SK-N-SH (cell line): Measurements from ENCODE around the gene PRR20G. TPM values are rescaled to one million over a fixed set of nuclear protein-coding genes. Genes with fewer than 3 reads are reported as not detected.

Experiments used
- CTCF ChIA-PET: fragments of 300-600, 350-600 bp; formaldehyde crosslinking; extraction: SDS; loops from one replicate; lab custom pipeline; 2021; lab: Yijun Ruan, JAX
- POLR2A ChIA-PET: fragments of 350-600 bp; sonication (Branson Sonifier 250); formaldehyde crosslinking; extraction: SDS; loops from one replicate; lab custom pipeline; 2020; ENCODE audit warnings: antibody characterized with exemption, inconsistent platforms; lab: Yijun Ruan, JAX
- DNase-seq: peaks from one replicate; pipeline ENCODE4 v3.0.0; 2012
- H2AFZ ChIP-seq: fragments of 200-600 bp; sonication (generic); 2 replicates; pipeline ENCODE4 v1.8.1; 2016; ENCODE audit warnings: antibody characterized with exemption, mild to moderate bottlenecking, low read depth
- H3F3A ChIP-seq: fragments of 200-600 bp; sonication (generic); replicated peaks from 2 replicates; pipeline ENCODE3; 2016; ENCODE audit warnings: antibody characterized with exemption, mild to moderate bottlenecking; ENCODE audit not compliant: insufficient read depth
- H3K27ac ChIP-seq, 2 experiments: fragments of 200-500 bp in 1 of 2; fragments of 200-600 bp in 1 of 2; sonication (Bioruptor generic) in 1 of 2; sonication (generic), shearing (Covaris generic) in 1 of 2; 2 replicates each; pipeline versions ENCODE4 v1.5.1 to v1.6.1; 2014 to 2016; ENCODE audit warnings: low read depth in 2 of 2, inconsistent platforms in 1 of 2, low read length in 1 of 2, mild to moderate bottlenecking in 1 of 2, mixed read lengths in 1 of 2
- H3K27me3 ChIP-seq: fragments of 200-600 bp; sonication (generic), shearing (Covaris generic); 2 replicates; pipeline ENCODE4 v1.6.1; 2016; ENCODE audit warnings: mixed run types; ENCODE audit not compliant: insufficient read depth
- H3K36me3 ChIP-seq, 2 experiments: fragments of 200-500 bp in 1 of 2; fragments of 200-600 bp in 1 of 2; sonication (Bioruptor generic) in 1 of 2; sonication (generic) in 1 of 2; replicated peaks in 1 of 2; 2 replicates each; pipeline versions ENCODE3 to v1.5.1; 2014 to 2016; ENCODE audit warnings: low read length in 1 of 2, mild to moderate bottlenecking in 1 of 2; ENCODE audit not compliant: insufficient read depth in 2 of 2, control insufficient read depth in 1 of 2
- H3K4me1 ChIP-seq, 2 experiments: fragments of 200-500 bp in 1 of 2; fragments of 200-600 bp in 1 of 2; sonication (Bioruptor generic) in 1 of 2; sonication (generic), shearing (Covaris generic) in 1 of 2; 2 replicates each; pipeline versions ENCODE4 v1.5.1 to v1.6.1; 2014 to 2016; ENCODE audit warnings: low read depth in 1 of 2, low read length in 1 of 2, mixed run types in 1 of 2; ENCODE audit not compliant: insufficient read depth in 2 of 2, control insufficient read depth in 1 of 2
- H3K4me2 ChIP-seq: fragments of 200-600 bp; sonication (generic), shearing (Covaris generic); 2 replicates; pipeline ENCODE4 v1.6.1; 2017; ENCODE audit warnings: mixed run types
- H3K4me3 ChIP-seq, 2 experiments: fragments of 200-500 bp in 1 of 2; fragments of 200-600 bp in 1 of 2; sonication (Bioruptor generic) in 1 of 2; sonication (generic), shearing (Covaris generic) in 1 of 2; 2 replicates each; pipeline versions ENCODE4 v1.5.1 to v1.8.1; 2014 to 2016; ENCODE audit warnings: low read depth in 2 of 2, inconsistent platforms in 1 of 2, low read length in 1 of 2, mild to moderate bottlenecking in 1 of 2, mixed read lengths in 1 of 2, moderate library complexity in 1 of 2
- H3K79me2 ChIP-seq: fragments of 200-600 bp; sonication (generic); 2 replicates; pipeline ENCODE4 v1.8.1; 2017; ENCODE audit warnings: mild to moderate bottlenecking; ENCODE audit not compliant: insufficient read depth
- H3K9ac ChIP-seq: fragments of 200-600 bp; sonication (generic); 2 replicates; pipeline ENCODE4 v1.6.1; 2017; ENCODE audit warnings: mixed run types
- H3K9me2 ChIP-seq: fragments of 200-600 bp; sonication (generic); 2 replicates; pipeline ENCODE4 v1.6.1; 2017; ENCODE audit warnings: mixed run types
- H3K9me3 ChIP-seq: fragments of 200-600 bp; sonication (generic); 2 replicates; pipeline ENCODE4 v1.6.1; 2017; ENCODE audit warnings: mixed run types, mild to moderate bottlenecking, moderate library complexity
- H4K20me1 ChIP-seq: fragments of 200-600 bp; sonication (generic); 2 replicates; pipeline ENCODE4 v1.6.1; 2017; ENCODE audit warnings: mild to moderate bottlenecking, mixed run types; ENCODE audit not compliant: insufficient read depth
- CHD2 ChIP-seq: fragments of 150-350 bp; IDR thresholded peaks from 2 replicates; pipeline ENCODE4 v1.6.1; 2018; ENCODE audit warnings: low read length; ENCODE audit not compliant: partially characterized antibody
- EP300 ChIP-seq, 2 experiments: IDR thresholded peaks; 2 replicates each; pipeline versions ENCODE4 v1.4.0 to v1.6.1; 2012; ENCODE audit warnings: borderline replicate concordance in 1 of 2, low read depth in 1 of 2, low read length in 1 of 2
- GATA2 ChIP-seq: sonication (generic); formaldehyde crosslinking; IDR thresholded peaks from 2 replicates; pipeline ENCODE4 v1.5.0; 2020; ENCODE audit warnings: mild to moderate bottlenecking, missing genetic modification reagents
- IRF3 ChIP-seq: fragments of 150-350 bp; IDR thresholded peaks from 2 replicates; pipeline ENCODE4 v1.6.1; 2016; ENCODE audit warnings: mild to moderate bottlenecking, low read depth, low read length
- NRF1 ChIP-seq: IDR thresholded peaks from 2 replicates; pipeline ENCODE4 v1.6.1; 2012; ENCODE audit warnings: low read depth, mild to moderate bottlenecking, low read length
- PBX3 ChIP-seq: IDR thresholded peaks from 2 replicates; pipeline ENCODE4; 2012
- RCOR1 ChIP-seq: fragments of 150-350 bp; IDR thresholded peaks from 2 replicates; pipeline ENCODE4 v1.6.1; 2017; ENCODE audit warnings: antibody characterized with exemption, low read length
- SMC3 ChIP-seq: IDR thresholded peaks from 2 replicates; pipeline ENCODE4 v1.6.1; 2012; ENCODE audit warnings: low read depth, low read length, improper control_type of control experiment
- WGBS: methylation state at CpG from one replicate; pipeline ENCODE4 v1.1.6; 2017; ENCODE audit warnings: low lambda C conversion rate; 5-methylcytosine and 5-hydroxymethylcytosine counted together
- polyA plus RNA-seq, 3 experiments: library from polyadenylated mRNA; depleted of rRNA; stranded (reverse); fragments of >200 nt; gene quantifications; 2 replicates each; pipeline ENCODE4 v1.2.3, GENCODE V29; 2012

The PRR20G gene
- polyA plus RNA-seq, 1 of the 3 experiments (the other 2 are of a cell fraction) = not detected

- TF ChIP-seq RCOR1 = no peak
- no peak for TF ChIP-seq IRF3
- TF ChIP-seq CHD2 = no peak
- no peak for TF ChIP-seq SMC3
- TF ChIP-seq EP300 (IDR thresholded peaks at IDR 0.05; ENCODE audit: borderline replicate concordance in 1 of 2, low read depth in 1 of 2, low read length in 1 of 2) = no peak
These were observed 18.7 kb upstream of the PRR20G start for GRCh38 chr3:127306361-127307111.

GRCh38 chr3:127305499-127306060, 17.7 kb upstream of the PRR20G start:
- no peak overlapping the region for H2AFZ ChIP-seq
- WGBS = 39% methylated on average over 9 of the region's 9 CpGs
- H4K20me1 ChIP-seq = no peaks in the 10 kb centered on the region
- POLR2A ChIA-PET = no interaction called here
- no peak overlapping the region for H3K4me2 ChIP-seq
- H3F3A ChIP-seq = no peaks in the 10 kb centered on the region
- H3K9me3 ChIP-seq = no peaks in the 10 kb centered on the region
- DNase-seq = peak; percentile 69
- H3K4me3 ChIP-seq = no peak overlapping the region
- H3K79me2 ChIP-seq = no peaks in the 10 kb centered on the region
- H3K9ac ChIP-seq = no peak overlapping the region
- H3K27me3 ChIP-seq = peaks cover 6% of the 10 kb centered on the region; the same call in 1 of the 2 replicates
- H3K27ac ChIP-seq = peak overlapping the region in 1 of 2 experiments; percentile 48; a peak in 2 of 4 replicates
- CTCF ChIA-PET = interaction anchor here (0.7 to 2.0 kb wide), 6 partner anchors 51 to 320 kb away, joined by 3 to 6 read pairs (median 4); no protein-coding TSS in a partner anchor
- peaks cover 0 to 31% of the 10 kb centered on the region in 2 experiments; a peak in 2 of 4 replicates for H3K4me1 ChIP-seq
- H3K9me2 ChIP-seq = no peaks in the 10 kb centered on the region
- TF ChIP-seq GATA2 (CRISPR knock-in tag) (peak; percentile 53), NRF1 (no peak), PBX3 (no peak), RCOR1 (peak; percentile 84)
- H3K36me3 ChIP-seq = no peaks in the 10 kb centered on the region

More at GRCh38 chr3:127306361-127307111, 18.7 kb upstream of the PRR20G start:
- Histone ChIP-seq H3K27me3 (no peaks in the 10 kb centered on the region; the same call in 1 of the 2 replicates), H3K36me3 (no peaks in the 10 kb centered on the region), H3K9me3 (no peaks in the 10 kb centered on the region), H4K20me1 (no peaks in the 10 kb centered on the region), H3K4me1 (peaks cover 0 to 31% of the 10 kb centered on the region in 2 experiments; a peak in 2 of 4 replicates), H3K9ac (no peak overlapping the region), H3F3A (no peaks in the 10 kb centered on the region), H3K27ac (no peak overlapping the region), H3K9me2 (no peaks in the 10 kb centered on the region), H3K79me2 (no peaks in the 10 kb centered on the region), H2AFZ (no peak overlapping the region), H3K4me2 (no peak overlapping the region), H3K4me3 (no peak overlapping the region)
- ChIA-PET POLR2A (no interaction called here), CTCF (interaction anchor here (1.3 to 2.0 kb wide), 5 partner anchors 50 to 321 kb away, joined by 3 to 6 read pairs (median 4); no protein-coding TSS in a partner anchor)
- no peak for DNase-seq
- WGBS = 65% methylated on average over 13 of the region's 18 CpGs
